Measurements from ENCODE around the gene ADARB2.

DNA sequence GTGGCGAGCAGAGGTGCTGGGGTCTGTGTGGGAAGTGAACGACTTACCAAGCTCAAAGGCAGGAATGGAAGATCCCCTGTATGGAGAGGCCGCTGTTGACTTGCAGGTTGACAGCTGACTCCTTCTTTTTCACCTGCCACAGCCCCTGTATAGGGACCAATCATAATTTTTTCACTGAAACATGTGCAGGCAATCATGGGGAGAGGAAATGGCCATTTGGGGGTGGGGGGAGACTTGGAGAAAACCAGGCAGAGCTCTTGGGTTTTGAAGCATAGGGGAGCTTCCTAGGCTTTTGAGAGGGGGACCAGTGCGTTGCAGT, 579.8 kb downstream of the ADARB2 start:
- no peak for TF ChIP-seq EP300 (IDR thresholded peaks at IDR 0.05; ENCODE audit: low read depth)
- TF ChIP-seq, protein P1, sequence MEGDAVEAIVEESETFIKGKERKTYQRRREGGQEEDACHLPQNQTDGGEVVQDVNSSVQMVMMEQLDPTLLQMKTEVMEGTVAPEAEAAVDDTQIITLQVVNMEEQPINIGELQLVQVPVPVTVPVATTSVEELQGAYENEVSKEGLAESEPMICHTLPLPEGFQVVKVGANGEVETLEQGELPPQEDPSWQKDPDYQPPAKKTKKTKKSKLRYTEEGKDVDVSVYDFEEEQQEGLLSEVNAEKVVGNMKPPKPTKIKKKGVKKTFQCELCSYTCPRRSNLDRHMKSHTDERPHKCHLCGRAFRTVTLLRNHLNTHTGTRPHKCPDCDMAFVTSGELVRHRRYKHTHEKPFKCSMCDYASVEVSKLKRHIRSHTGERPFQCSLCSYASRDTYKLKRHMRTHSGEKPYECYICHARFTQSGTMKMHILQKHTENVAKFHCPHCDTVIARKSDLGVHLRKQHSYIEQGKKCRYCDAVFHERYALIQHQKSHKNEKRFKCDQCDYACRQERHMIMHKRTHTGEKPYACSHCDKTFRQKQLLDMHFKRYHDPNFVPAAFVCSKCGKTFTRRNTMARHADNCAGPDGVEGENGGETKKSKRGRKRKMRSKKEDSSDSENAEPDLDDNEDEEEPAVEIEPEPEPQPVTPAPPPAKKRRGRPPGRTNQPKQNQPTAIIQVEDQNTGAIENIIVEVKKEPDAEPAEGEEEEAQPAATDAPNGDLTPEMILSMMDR (IDR thresholded peaks at IDR 0.05), result no peak
